HEK293 (cell line): ENCODE results near the gene MMUT.
A peak's percentile ranks its signal among the peaks of the same experiment; 100 is the strongest.

Experiments used
- CTCF ChIA-PET: fragments of 350-600 bp; formaldehyde crosslinking; extraction: SDS; loops from one replicate; lab custom pipeline; 2021; ENCODE audit warnings: antibody characterized with exemption; lab: Yijun Ruan, JAX
- POLR2A ChIA-PET: fragments of 300-600 bp; formaldehyde crosslinking; extraction: SDS; loops from one replicate; lab custom pipeline; 2020; ENCODE audit warnings: antibody characterized with exemption, inconsistent platforms; lab: Yijun Ruan, JAX
- H3K27ac ChIP-seq: fragments of 200-500 bp; sonication (Bioruptor generic); 2 replicates; pipeline ENCODE4 v1.5.1; 2014; ENCODE audit warnings: low read depth, low read length, control low read depth, inconsistent platforms; ENCODE audit errors: extremely low read depth
- H3K36me3 ChIP-seq, 2 experiments: fragments of 200-500 bp in 1 of 2; sonication (Bioruptor generic) in 1 of 2; 1 replicate in 1 of 2; 2 replicates in 1 of 2; pipeline ENCODE4 v1.5.1; 2014 to 2017; ENCODE audit warnings: inconsistent platforms in 2 of 2, low read length in 2 of 2; ENCODE audit not compliant: control insufficient read depth in 2 of 2, insufficient read depth in 1 of 2
- H3K4me1 ChIP-seq: fragments of 200-500 bp; sonication (Bioruptor generic); 2 replicates; pipeline ENCODE4 v1.5.1; 2014; ENCODE audit warnings: mild to moderate bottlenecking, low read length, inconsistent platforms; ENCODE audit not compliant: control insufficient read depth, insufficient read depth
- H3K4me3 ChIP-seq: 2 replicates; pipeline ENCODE4 v1.5.1; 2011; ENCODE audit warnings: low read depth, mild to moderate bottlenecking, control low read depth, low read length, moderate library complexity
- H3K9me3 ChIP-seq: fragments of 200-500 bp; sonication (Bioruptor generic); 2 replicates; pipeline ENCODE4 v1.5.1; 2014; ENCODE audit warnings: low read depth, low read length, inconsistent platforms; ENCODE audit not compliant: control insufficient read depth, insufficient read depth
- KLF10 ChIP-seq: fragments of 450-650 bp; IDR thresholded peaks from 2 replicates; pipeline ENCODE4 v1.5.1; 2018; ENCODE audit warnings: missing biosample characterization, mild to moderate bottlenecking, missing genetic modification characterization
- KLF8 ChIP-seq: fragments of 450-650 bp; formaldehyde crosslinking; IDR thresholded peaks from 2 replicates; pipeline ENCODE4 v1.5.1; 2016; ENCODE audit warnings: missing biosample characterization, missing genetic modification characterization
- KLF9 ChIP-seq: fragments of 450-650 bp; formaldehyde crosslinking; IDR thresholded peaks from 2 replicates; pipeline ENCODE4 v1.5.1; 2016; ENCODE audit warnings: missing biosample characterization, missing genetic modification characterization, low read depth
- OSR2 ChIP-seq: fragments of 450-650 bp; formaldehyde crosslinking; IDR thresholded peaks from 2 replicates; pipeline ENCODE4 v1.5.1; 2016; ENCODE audit warnings: missing biosample characterization, missing genetic modification characterization
- ZNF184 ChIP-seq: fragments of 450-650 bp; IDR thresholded peaks from 2 replicates; pipeline ENCODE4 v1.5.1; 2018; ENCODE audit warnings: missing biosample characterization, mild to moderate bottlenecking, missing genetic modification characterization
- ZNF23 ChIP-seq: fragments of 450-650 bp; formaldehyde crosslinking; IDR thresholded peaks from 2 replicates; pipeline ENCODE4 v1.5.1; 2016; ENCODE audit warnings: missing biosample characterization, missing genetic modification characterization, borderline replicate concordance
- ZNF248 ChIP-seq: fragments of 450-650 bp; formaldehyde crosslinking; IDR thresholded peaks from 2 replicates; pipeline ENCODE4 v1.5.1; 2017; ENCODE audit warnings: missing biosample characterization, missing genetic modification characterization
- ZNF324 ChIP-seq: fragments of 450-650 bp; formaldehyde crosslinking; IDR thresholded peaks from 2 replicates; pipeline ENCODE4 v1.5.1; 2016; ENCODE audit warnings: missing biosample characterization, missing genetic modification characterization
- ZNF350 ChIP-seq: fragments of 450-650 bp; formaldehyde crosslinking; IDR thresholded peaks from 2 replicates; pipeline ENCODE4 v1.5.0; 2017; ENCODE audit warnings: missing biosample characterization, mild to moderate bottlenecking, missing genetic modification characterization
- ZNF48 ChIP-seq: fragments of 450-650 bp; formaldehyde crosslinking; IDR thresholded peaks from 2 replicates; pipeline ENCODE4 v1.5.1; 2016; ENCODE audit warnings: missing biosample characterization, missing genetic modification characterization
- ZNF501 ChIP-seq: fragments of 450-650 bp; formaldehyde crosslinking; IDR thresholded peaks from 2 replicates; pipeline ENCODE4 v1.5.1; 2016; ENCODE audit warnings: missing biosample characterization, missing genetic modification characterization
- ZNF510 ChIP-seq: fragments of 450-650 bp; formaldehyde crosslinking; IDR thresholded peaks from 2 replicates; pipeline ENCODE4 v1.5.1; 2018; ENCODE audit warnings: mild to moderate bottlenecking, missing genetic modification characterization, missing biosample characterization; ENCODE audit not compliant: insufficient replicate concordance
- ZNF530 ChIP-seq: fragments of 450-650 bp; formaldehyde crosslinking; IDR thresholded peaks from 2 replicates; pipeline ENCODE4 v1.5.1; 2016; ENCODE audit warnings: low read depth, missing biosample characterization, missing genetic modification characterization
- ZNF544 ChIP-seq: fragments of 450-650 bp; formaldehyde crosslinking; IDR thresholded peaks from 2 replicates; pipeline ENCODE4 v1.5.0; 2017; ENCODE audit warnings: missing biosample characterization, missing genetic modification characterization
- ZNF610 ChIP-seq: fragments of 450-650 bp; formaldehyde crosslinking; IDR thresholded peaks from 2 replicates; pipeline ENCODE4 v1.5.1; 2016; ENCODE audit warnings: missing biosample characterization, missing genetic modification characterization, borderline replicate concordance
- ZNF654 ChIP-seq: fragments of 450-650 bp; formaldehyde crosslinking; IDR thresholded peaks from 2 replicates; pipeline ENCODE4 v1.5.1; 2016; ENCODE audit warnings: low read depth, missing biosample characterization, missing genetic modification characterization
- ZNF664 ChIP-seq: fragments of 450-650 bp; formaldehyde crosslinking; IDR thresholded peaks from 2 replicates; pipeline ENCODE4 v1.5.1; 2016; ENCODE audit warnings: missing biosample characterization, missing genetic modification characterization
- ZNF747 ChIP-seq: fragments of 450-650 bp; formaldehyde crosslinking; IDR thresholded peaks from 2 replicates; pipeline ENCODE4 v1.5.1; 2016; ENCODE audit warnings: missing biosample characterization, missing genetic modification characterization
- ZNF792 ChIP-seq: fragments of 450-650 bp; formaldehyde crosslinking; IDR thresholded peaks from 2 replicates; pipeline ENCODE4 v1.5.1; 2016; ENCODE audit warnings: missing biosample characterization, missing genetic modification characterization
- TF ChIP-seq, protein P1 (sequence below): fragments of 450-650 bp; formaldehyde crosslinking; IDR thresholded peaks from 2 replicates; pipeline ENCODE4 v1.5.1; 2016; ENCODE audit warnings: missing biosample characterization, missing genetic modification characterization
- TF ChIP-seq, protein P2 (sequence below): fragments of 450-650 bp; formaldehyde crosslinking; IDR thresholded peaks from 2 replicates; pipeline ENCODE4; 2016; ENCODE audit warnings: missing biosample characterization, missing genetic modification characterization
- TF ChIP-seq, protein P3 (sequence below): fragments of 450-650 bp; formaldehyde crosslinking; IDR thresholded peaks from 2 replicates; pipeline ENCODE4 v1.5.1; 2016; ENCODE audit warnings: missing biosample characterization, missing genetic modification characterization, borderline replicate concordance

Gene MMUT

DNA sequence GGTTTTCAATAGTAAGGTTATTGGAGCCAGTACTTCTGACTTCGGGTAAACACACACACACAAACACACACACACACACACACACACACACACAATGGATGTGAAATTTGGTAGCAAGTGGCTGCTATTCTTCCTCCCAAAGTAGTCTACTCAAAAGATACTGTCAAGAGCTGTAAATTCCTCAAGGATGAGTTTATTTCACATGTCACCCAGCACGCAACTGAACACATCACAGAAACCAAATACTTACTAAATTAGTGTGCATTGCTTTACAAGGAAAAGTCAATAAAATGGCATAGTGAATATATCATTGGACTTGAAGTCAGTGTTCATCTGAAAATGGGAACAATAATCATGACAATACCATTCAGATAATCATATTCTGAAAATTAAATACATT, 32.9 kb downstream of the MMUT start:
- Histone ChIP-seq H3K4me3 (no peak overlapping the region), H3K27ac (no peak overlapping the region), H3K4me1 (no peaks in the 10 kb centered on the region), H3K36me3 (peaks cover 15 to 29% of the 10 kb centered on the region in 2 experiments; a peak in 2 of 3 replicates), H3K9me3 (no peaks in the 10 kb centered on the region)
- POLR2A ChIA-PET: no interaction called here
- no peak for TF ChIP-seq KLF8
- TF ChIP-seq, protein P1, sequence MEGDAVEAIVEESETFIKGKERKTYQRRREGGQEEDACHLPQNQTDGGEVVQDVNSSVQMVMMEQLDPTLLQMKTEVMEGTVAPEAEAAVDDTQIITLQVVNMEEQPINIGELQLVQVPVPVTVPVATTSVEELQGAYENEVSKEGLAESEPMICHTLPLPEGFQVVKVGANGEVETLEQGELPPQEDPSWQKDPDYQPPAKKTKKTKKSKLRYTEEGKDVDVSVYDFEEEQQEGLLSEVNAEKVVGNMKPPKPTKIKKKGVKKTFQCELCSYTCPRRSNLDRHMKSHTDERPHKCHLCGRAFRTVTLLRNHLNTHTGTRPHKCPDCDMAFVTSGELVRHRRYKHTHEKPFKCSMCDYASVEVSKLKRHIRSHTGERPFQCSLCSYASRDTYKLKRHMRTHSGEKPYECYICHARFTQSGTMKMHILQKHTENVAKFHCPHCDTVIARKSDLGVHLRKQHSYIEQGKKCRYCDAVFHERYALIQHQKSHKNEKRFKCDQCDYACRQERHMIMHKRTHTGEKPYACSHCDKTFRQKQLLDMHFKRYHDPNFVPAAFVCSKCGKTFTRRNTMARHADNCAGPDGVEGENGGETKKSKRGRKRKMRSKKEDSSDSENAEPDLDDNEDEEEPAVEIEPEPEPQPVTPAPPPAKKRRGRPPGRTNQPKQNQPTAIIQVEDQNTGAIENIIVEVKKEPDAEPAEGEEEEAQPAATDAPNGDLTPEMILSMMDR (tag by site-specific recombination): no peak
- no peak for TF ChIP-seq ZNF530 (tag by site-specific recombination)
- no peak for TF ChIP-seq ZNF248 (tag by site-specific recombination)
- no peak for TF ChIP-seq ZNF610 (tag by site-specific recombination)
- TF ChIP-seq OSR2 (tag by site-specific recombination): no peak
- TF ChIP-seq ZNF664 (tag by site-specific recombination): no peak
- no peak for TF ChIP-seq ZNF48
- no peak for TF ChIP-seq ZNF184 (tag by site-specific recombination)
- TF ChIP-seq ZNF324 (tag by site-specific recombination): no peak
- TF ChIP-seq ZNF510 (tag by site-specific recombination): no peak
- no peak for TF ChIP-seq ZNF350 (tag by site-specific recombination)
- TF ChIP-seq ZNF792 (tag by site-specific recombination): no peak
- TF ChIP-seq ZNF23 (tag by site-specific recombination): no peak
- TF ChIP-seq ZNF544: no peak
- TF ChIP-seq KLF9 (tag by site-specific recombination): no peak
- TF ChIP-seq, protein P2, sequence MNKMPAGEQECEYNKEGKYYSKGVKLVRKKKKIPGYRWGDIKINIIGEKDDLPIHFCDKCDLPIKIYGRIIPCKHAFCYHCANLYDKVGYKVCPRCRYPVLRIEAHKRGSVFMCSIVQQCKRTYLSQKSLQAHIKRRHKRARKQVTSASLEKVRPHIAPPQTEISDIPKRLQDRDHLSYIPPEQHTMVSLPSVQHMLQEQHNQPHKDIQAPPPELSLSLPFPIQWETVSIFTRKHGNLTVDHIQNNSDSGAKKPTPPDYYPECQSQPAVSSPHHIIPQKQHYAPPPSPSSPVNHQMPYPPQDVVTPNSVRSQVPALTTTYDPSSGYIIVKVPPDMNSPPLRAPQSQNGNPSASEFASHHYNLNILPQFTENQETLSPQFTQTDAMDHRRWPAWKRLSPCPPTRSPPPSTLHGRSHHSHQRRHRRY (tag by site-specific recombination): no peak
- no peak for TF ChIP-seq ZNF747
- TF ChIP-seq KLF10 (tag by site-specific recombination): no peak
- CTCF ChIA-PET: interaction anchor here (0.6 to 1.1 kb wide), 2 partner anchors 20 to 707 kb away, joined by 3 to 6 read pairs; no protein-coding TSS in a partner anchor

DNA sequence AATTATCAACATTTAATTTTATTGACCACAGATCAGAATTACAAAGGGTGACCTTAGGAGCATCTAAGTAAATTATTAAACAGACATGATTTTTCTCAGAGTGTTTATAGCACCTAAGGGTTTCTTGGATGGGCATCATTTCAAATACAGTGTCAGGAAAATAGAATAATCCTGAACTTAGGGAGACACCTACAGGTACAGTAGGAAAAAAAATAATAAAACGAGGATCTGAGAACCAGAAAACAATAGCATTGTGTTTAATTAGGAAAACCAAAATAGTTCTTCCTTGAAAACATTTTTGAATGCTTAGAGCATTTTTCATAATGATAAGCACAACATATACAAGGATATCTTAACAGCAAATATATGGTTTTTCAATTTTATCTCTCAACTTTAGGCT, 39.2 kb downstream of the MMUT start:
- TF ChIP-seq ZNF501 (no peak), ZNF654 (tag by site-specific recombination) (peak; percentile 49)
- Histone ChIP-seq H3K4me1 (no peaks in the 10 kb centered on the region), H3K9me3 (no peaks in the 10 kb centered on the region), H3K4me3 (no peak overlapping the region), H3K27ac (no peak overlapping the region), H3K36me3 (no peaks in the 10 kb centered on the region)
- ChIA-PET CTCF (interaction anchor here (0.9 to 4.0 kb wide), 2 partner anchors 13 to 425 kb away, joined by 3 to 31 read pairs; no protein-coding TSS in a partner anchor), POLR2A (no interaction called here)

DNA sequence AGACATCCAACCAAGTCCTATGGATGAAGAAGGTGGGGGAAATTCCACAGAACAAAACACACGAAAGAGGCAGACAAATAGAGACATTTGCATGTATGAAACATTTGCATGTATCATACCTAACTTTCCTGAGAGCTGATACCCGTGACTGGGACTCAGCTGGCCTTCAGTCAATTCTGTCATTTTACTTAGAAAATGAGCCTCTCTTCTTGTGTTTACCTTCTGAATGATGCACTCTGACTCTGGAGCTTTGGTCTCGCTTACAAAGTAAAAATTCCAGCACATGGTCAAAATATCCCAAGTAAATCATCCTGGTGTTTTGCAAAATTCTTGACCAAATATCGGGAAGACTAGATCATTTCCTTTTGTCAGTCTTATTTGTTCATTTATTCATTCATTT, 46.9 kb downstream of the MMUT start:
- H3K4me3 ChIP-seq: no peak overlapping the region
- H3K4me1 ChIP-seq: no peaks in the 10 kb centered on the region
- TF ChIP-seq, protein P3, sequence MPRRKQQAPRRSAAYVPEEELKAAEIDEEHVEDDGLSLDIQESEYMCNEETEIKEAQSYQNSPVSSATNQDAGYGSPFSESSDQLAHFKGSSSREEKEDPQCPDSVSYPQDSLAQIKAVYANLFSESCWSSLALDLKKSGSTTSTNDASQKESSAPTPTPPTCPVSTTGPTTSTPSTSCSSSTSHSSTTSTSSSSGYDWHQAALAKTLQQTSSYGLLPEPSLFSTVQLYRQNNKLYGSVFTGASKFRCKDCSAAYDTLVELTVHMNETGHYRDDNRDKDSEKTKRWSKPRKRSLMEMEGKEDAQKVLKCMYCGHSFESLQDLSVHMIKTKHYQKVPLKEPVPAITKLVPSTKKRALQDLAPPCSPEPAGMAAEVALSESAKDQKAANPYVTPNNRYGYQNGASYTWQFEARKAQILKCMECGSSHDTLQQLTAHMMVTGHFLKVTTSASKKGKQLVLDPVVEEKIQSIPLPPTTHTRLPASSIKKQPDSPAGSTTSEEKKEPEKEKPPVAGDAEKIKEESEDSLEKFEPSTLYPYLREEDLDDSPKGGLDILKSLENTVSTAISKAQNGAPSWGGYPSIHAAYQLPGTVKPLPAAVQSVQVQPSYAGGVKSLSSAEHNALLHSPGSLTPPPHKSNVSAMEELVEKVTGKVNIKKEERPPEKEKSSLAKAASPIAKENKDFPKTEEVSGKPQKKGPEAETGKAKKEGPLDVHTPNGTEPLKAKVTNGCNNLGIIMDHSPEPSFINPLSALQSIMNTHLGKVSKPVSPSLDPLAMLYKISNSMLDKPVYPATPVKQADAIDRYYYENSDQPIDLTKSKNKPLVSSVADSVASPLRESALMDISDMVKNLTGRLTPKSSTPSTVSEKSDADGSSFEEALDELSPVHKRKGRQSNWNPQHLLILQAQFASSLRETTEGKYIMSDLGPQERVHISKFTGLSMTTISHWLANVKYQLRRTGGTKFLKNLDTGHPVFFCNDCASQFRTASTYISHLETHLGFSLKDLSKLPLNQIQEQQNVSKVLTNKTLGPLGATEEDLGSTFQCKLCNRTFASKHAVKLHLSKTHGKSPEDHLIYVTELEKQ (tag by site-specific recombination): no peak
- ChIA-PET POLR2A (no interaction called here), CTCF (no interaction called here)
- no peaks in the 10 kb centered on the region for H3K36me3 ChIP-seq
- no peaks in the 10 kb centered on the region for H3K9me3 ChIP-seq
- no peak overlapping the region for H3K27ac ChIP-seq
